PC-3 (cell line): ENCODE results near the gene DPP8. TPM values are rescaled to one million over a fixed set of nuclear protein-coding genes. Genes with fewer than 3 reads are reported as not detected.

ENCODE experiments used
- ATAC-seq: fragments of 200-7000 bp; cut with Tn5 transposase; 2 replicates; pipeline ENCODE4 v1.9.1; 2020; ENCODE audit warnings: mild to moderate bottlenecking, moderate library complexity
- BruUV-seq: library from RNA; stranded (reverse); fragments of 400-500 nt; replicated peaks from 2 replicates; lab custom pipeline; 2021; lab: Mats Ljungman, UMichigan
- CTCF ChIA-PET: fragments of 300-600 bp; sonication (Branson Sonifier 250); formaldehyde crosslinking; loops from one replicate; lab custom pipeline; 2022; ENCODE audit warnings: antibody characterized with exemption; lab: Charles Lee
- POLR2A ChIA-PET: fragments of 300-600 bp; sonication (Branson Sonifier 250); formaldehyde crosslinking; loops from one replicate; lab custom pipeline; 2022; ENCODE audit warnings: antibody characterized with exemption; ENCODE audit not compliant: unreplicated experiment; lab: Charles Lee
- DNase-seq: peaks from one replicate; pipeline ENCODE4 v3.0.0-alpha.2; 2015
- H2AFZ ChIP-seq: fragments of 300-600 bp; sonication (generic); 2 replicates; pipeline ENCODE4 v1.6.0; 2016; ENCODE audit warnings: antibody characterized with exemption, low read length
- H3F3A ChIP-seq: fragments of 300-600 bp; sonication (generic); one replicate; pipeline ENCODE4 v1.6.0; 2017; ENCODE audit warnings: antibody characterized with exemption, low read length, control low read depth, mild to moderate bottlenecking; ENCODE audit not compliant: unreplicated experiment
- H3K27ac ChIP-seq: fragments of 300-600 bp; sonication (generic); 2 replicates; pipeline ENCODE4 v1.5.1; 2016; ENCODE audit warnings: mild to moderate bottlenecking, low read length
- H3K27me3 ChIP-seq: fragments of 300-600 bp; sonication (generic); 2 replicates; pipeline ENCODE4 v1.6.1; 2016; ENCODE audit warnings: low read length, mixed read lengths
- H3K36me3 ChIP-seq: fragments of 300-600 bp; sonication (generic); 2 replicates; pipeline ENCODE4 v1.6.1; 2016; ENCODE audit warnings: low read depth, mixed run types, low read length, mixed read lengths
- H3K4me1 ChIP-seq: fragments of 300-600 bp; sonication (generic); 2 replicates; pipeline ENCODE4 v1.5.1; 2016; ENCODE audit warnings: low read length; ENCODE audit not compliant: insufficient read depth
- H3K4me2 ChIP-seq: fragments of 300-600 bp; sonication (generic); 2 replicates; pipeline ENCODE4 v1.6.0; 2016; ENCODE audit warnings: low read length
- H3K4me3 ChIP-seq: fragments of 300-600 bp; sonication (generic); 2 replicates; pipeline ENCODE4 v1.5.1; 2016; ENCODE audit warnings: mild to moderate bottlenecking, low read length, mixed read lengths
- H3K79me2 ChIP-seq: fragments of 300-600 bp; sonication (generic); 2 replicates; pipeline ENCODE4 v1.6.1; 2017; ENCODE audit warnings: low read length, mixed read lengths
- H3K9ac ChIP-seq: fragments of 300-600 bp; sonication (generic); 2 replicates; pipeline ENCODE4 v1.6.0; 2016; ENCODE audit warnings: mild to moderate bottlenecking, low read length
- H3K9me2 ChIP-seq: fragments of 300-600 bp; sonication (generic); replicated peaks from 2 replicates; pipeline ENCODE4 v1.6.1; 2016; ENCODE audit warnings: mixed run types, low read length, mixed read lengths
- H3K9me3 ChIP-seq: fragments of 300-600 bp; sonication (generic); 2 replicates; pipeline ENCODE4 v1.6.1; 2016; ENCODE audit warnings: low read length, mixed read lengths
- H4K20me1 ChIP-seq: fragments of 300-600 bp; sonication (generic); 2 replicates; pipeline ENCODE4 v1.6.1; 2016; ENCODE audit warnings: low read length, mixed read lengths
- EZH2 ChIP-seq: fragments of 300-600 bp; sonication (generic); IDR thresholded peaks from one replicate; pipeline ENCODE4 v1.6.1; 2017; ENCODE audit warnings: antibody characterized with exemption, mild to moderate bottlenecking, low read length; ENCODE audit not compliant: unreplicated experiment
- EZH2phosphoT487 ChIP-seq: fragments of 300-600 bp; sonication (generic); IDR thresholded peaks from 2 replicates; pipeline ENCODE4 v1.6.1; 2018; ENCODE audit warnings: mild to moderate bottlenecking, antibody characterized with exemption, low read length, borderline replicate concordance
- intact Hi-C: fragments of 100-400 bp; cut with micrococcal nuclease; formaldehyde crosslinking; loops from 2 replicates; pipeline ENCODE4 v1.9.0; 2023
- total RNA-seq: library from RNA; depleted of rRNA; stranded (reverse); fragments of >200 nt; gene quantifications from 2 replicates; pipeline ENCODE4 v1.2.3, GENCODE V29; 2014
- TF ChIP-seq, protein P1 (sequence below): fragments of 300-600 bp; sonication (generic); conservative IDR thresholded peaks from 2 replicates; pipeline ENCODE4 v1.5.1; 2017; ENCODE audit warnings: antibody characterized with exemption, low read depth, mild to moderate bottlenecking, low read length

DPP8 gene
- total RNA-seq, 1 experiment from 2014 or later: 20.6 TPM

- TF ChIP-seq, protein P1, sequence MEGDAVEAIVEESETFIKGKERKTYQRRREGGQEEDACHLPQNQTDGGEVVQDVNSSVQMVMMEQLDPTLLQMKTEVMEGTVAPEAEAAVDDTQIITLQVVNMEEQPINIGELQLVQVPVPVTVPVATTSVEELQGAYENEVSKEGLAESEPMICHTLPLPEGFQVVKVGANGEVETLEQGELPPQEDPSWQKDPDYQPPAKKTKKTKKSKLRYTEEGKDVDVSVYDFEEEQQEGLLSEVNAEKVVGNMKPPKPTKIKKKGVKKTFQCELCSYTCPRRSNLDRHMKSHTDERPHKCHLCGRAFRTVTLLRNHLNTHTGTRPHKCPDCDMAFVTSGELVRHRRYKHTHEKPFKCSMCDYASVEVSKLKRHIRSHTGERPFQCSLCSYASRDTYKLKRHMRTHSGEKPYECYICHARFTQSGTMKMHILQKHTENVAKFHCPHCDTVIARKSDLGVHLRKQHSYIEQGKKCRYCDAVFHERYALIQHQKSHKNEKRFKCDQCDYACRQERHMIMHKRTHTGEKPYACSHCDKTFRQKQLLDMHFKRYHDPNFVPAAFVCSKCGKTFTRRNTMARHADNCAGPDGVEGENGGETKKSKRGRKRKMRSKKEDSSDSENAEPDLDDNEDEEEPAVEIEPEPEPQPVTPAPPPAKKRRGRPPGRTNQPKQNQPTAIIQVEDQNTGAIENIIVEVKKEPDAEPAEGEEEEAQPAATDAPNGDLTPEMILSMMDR: no peak
- TF ChIP-seq EZH2phosphoT487 (no peak), EZH2 (no peak)
- ChIA-PET CTCF (no interaction called here), POLR2A (no interaction called here)
- ATAC-seq (no peak), DNase-seq (no peak)
- no peaks in the 10 kb centered on the region for H3K27me3 ChIP-seq
- H2AFZ ChIP-seq: no peak overlapping the region
- no peaks in the 10 kb centered on the region for H3K9me3 ChIP-seq
- H4K20me1 ChIP-seq: no peaks in the 10 kb centered on the region
- 0 out of 2 replicates have a peak, but pooled peaks cover 5% of the 10 kb centered on the region for H3K4me1 ChIP-seq
- H3K36me3 ChIP-seq: no peaks in the 10 kb centered on the region
- H3K27ac ChIP-seq: no peak overlapping the region
- intact Hi-C loops: no loop called here
- H3K79me2 ChIP-seq: no peaks in the 10 kb centered on the region
- no peak overlapping the region for H3K4me2 ChIP-seq
- H3F3A ChIP-seq: no peaks in the 10 kb centered on the region
- no peaks in the 10 kb centered on the region for H3K9me2 ChIP-seq
- BruUV-seq: no TSS peak
- H3K9ac ChIP-seq: no peak overlapping the region
- H3K4me3 ChIP-seq: no peak overlapping the region
Observed at GRCh38 chr15:65434201-65434600, 83.3 kb downstream of the DPP8 start.

GRCh38 chr15:65431731-65432130 lies 85.8 kb downstream of the DPP8 start:
- Histone ChIP-seq H3K9me2 (no peaks in the 10 kb centered on the region), H3K27me3 (no peaks in the 10 kb centered on the region), H3K9me3 (no peaks in the 10 kb centered on the region), H3K4me1 (0 out of 2 replicates have a peak, but pooled peaks cover 5% of the 10 kb centered on the region), H3F3A (no peaks in the 10 kb centered on the region), H3K27ac (no peak overlapping the region), H3K4me3 (no peak overlapping the region), H3K4me2 (no peak overlapping the region), H2AFZ (no peak overlapping the region), H3K36me3 (no peaks in the 10 kb centered on the region), H4K20me1 (no peaks in the 10 kb centered on the region), H3K79me2 (no peaks in the 10 kb centered on the region), H3K9ac (no peak overlapping the region)
- intact Hi-C loops: no loop called here
- no TSS peak for BruUV-seq
- TF ChIP-seq EZH2: no peak
- no peak for TF ChIP-seq EZH2phosphoT487
- TF ChIP-seq, protein P1: no peak
- CTCF ChIA-PET: no interaction called here
- ATAC-seq (no peak), DNase-seq (no peak)
- POLR2A ChIA-PET: no interaction called here

GRCh38 chr15:65426216-65426853 lies 91.2 kb downstream of the DPP8 start:
- H3K27ac ChIP-seq: no peak overlapping the region
- no peaks in the 10 kb centered on the region for H3K9me3 ChIP-seq
- H3F3A ChIP-seq: no peaks in the 10 kb centered on the region
- POLR2A ChIA-PET: no interaction called here
- TF ChIP-seq, protein P1: no peak
- TF ChIP-seq EZH2phosphoT487: no peak
- peaks cover 6% of the 10 kb centered on the region for H3K4me1 ChIP-seq
- H2AFZ ChIP-seq: no peak overlapping the region
- no peaks in the 10 kb centered on the region for H3K79me2 ChIP-seq
- H4K20me1 ChIP-seq: no peaks in the 10 kb centered on the region
- H3K27me3 ChIP-seq: no peaks in the 10 kb centered on the region
- no peak overlapping the region for H3K9ac ChIP-seq
- no peaks in the 10 kb centered on the region for H3K9me2 ChIP-seq
- no peak overlapping the region for H3K4me2 ChIP-seq
- intact Hi-C loops: no loop called here
- CTCF ChIA-PET: no interaction called here
- no TSS peak for BruUV-seq
- DNase-seq: no peak
- no peaks in the 10 kb centered on the region for H3K36me3 ChIP-seq
- H3K4me3 ChIP-seq: no peak overlapping the region
- no peak for ATAC-seq
